ENCODE measurements around the gene PKM. TPM values are rescaled to one million over a fixed set of nuclear protein-coding genes. Genes with fewer than 3 reads are reported as not detected.
"Not testable (repeated sequence)": the region's sequence is repeated elsewhere in the genome, so short reads cannot be mapped to it uniquely, and the experiment has no call there.

PKM gene
- total RNA-seq, 2 experiments from 2014 or later = 1,272 to 1,311 TPM

- Mint-ChIP-seq H3K27ac (no peak overlapping the region), H3K36me3 (ENCODE audit: low read depth) (no peaks in the 10 kb centered on the region), H3K4me1 (ENCODE audit: low read depth) (peaks cover 24% of the 10 kb centered on the region), H3K4me3 (no peak overlapping the region), H3K9me3 (ENCODE audit: insufficient read depth) (no peaks in the 10 kb centered on the region), H3K27me3 (ENCODE audit: low read depth) (peaks cover 17% of the 10 kb centered on the region)
- DNase-seq = no peak
- CTCF ChIA-PET = no interaction called here
- no peak for ATAC-seq
- POLR2A ChIA-PET = no interaction called here
Observed at GRCh38 chr15:72173401-72173800, 57.6 kb downstream of the PKM start.

- ChIA-PET CTCF (no interaction called here), POLR2A (no interaction called here)
- Mint-ChIP-seq H3K36me3 (ENCODE audit: low read depth) (no peaks in the 10 kb centered on the region), H3K4me3 (no peak overlapping the region), H3K27ac (no peak overlapping the region), H3K9me3 (ENCODE audit: insufficient read depth) (no peaks in the 10 kb centered on the region), H3K4me1 (ENCODE audit: low read depth) (peaks cover 30% of the 10 kb centered on the region), H3K27me3 (ENCODE audit: low read depth) (peaks cover 17% of the 10 kb centered on the region)
- DNase-seq (no peak), ATAC-seq (no peak)
Observed at GRCh38 chr15:72172796-72173195, 58.2 kb downstream of the PKM start.

GRCh38 chr15:72171978-72172377 is 59.0 kb downstream of the PKM start:
- DNase-seq; ATAC-seq; H3K4me3 Mint-ChIP-seq; H3K9me3 Mint-ChIP-seq (ENCODE audit: insufficient read depth); H3K27ac Mint-ChIP-seq; CTCF ChIA-PET; H3K36me3 Mint-ChIP-seq (ENCODE audit: low read depth): not testable (repeated sequence)
- POLR2A ChIA-PET = interaction anchor here (0.5 kb wide), 1 partner anchor 21 kb away, joined by 4 read pairs; no protein-coding TSS in a partner anchor
- peaks cover 17% of the 10 kb centered on the region for H3K27me3 Mint-ChIP-seq (ENCODE audit: low read depth)
- H3K4me1 Mint-ChIP-seq (ENCODE audit: low read depth) = peaks cover 36% of the 10 kb centered on the region

GRCh38 chr15:72170691-72171090 is 60.3 kb downstream of the PKM start:
- no peak overlapping the region for H3K27ac Mint-ChIP-seq
- POLR2A ChIA-PET = no interaction called here
- CTCF ChIA-PET = interaction anchor here (1.9 kb wide), 1 partner anchor 15 kb away, joined by 4 read pairs; no protein-coding TSS in a partner anchor
- ATAC-seq = no peak
- peaks cover 36% of the 10 kb centered on the region for H3K4me1 Mint-ChIP-seq (ENCODE audit: low read depth)
- no peak for DNase-seq
- peaks cover 19% of the 10 kb centered on the region for H3K27me3 Mint-ChIP-seq (ENCODE audit: low read depth)
- no peaks in the 10 kb centered on the region for H3K9me3 Mint-ChIP-seq (ENCODE audit: insufficient read depth)
- H3K4me3 Mint-ChIP-seq = no peak overlapping the region
- H3K36me3 Mint-ChIP-seq (ENCODE audit: low read depth) = no peaks in the 10 kb centered on the region

GRCh38 chr15:72169921-72170611 is 60.9 kb downstream of the PKM start:
- no peaks in the 10 kb centered on the region for H3K9me3 Mint-ChIP-seq (ENCODE audit: insufficient read depth)
- ChIA-PET POLR2A (no interaction called here), CTCF (interaction anchor here (1.9 kb wide), 1 partner anchor 14 kb away, joined by 4 read pairs; no protein-coding TSS in a partner anchor)
- no peak overlapping the region for H3K4me3 Mint-ChIP-seq
- peaks cover 13% of the 10 kb centered on the region for H3K27me3 Mint-ChIP-seq (ENCODE audit: low read depth)
- DNase-seq (no peak), ATAC-seq (no peak)
- no peak overlapping the region for H3K27ac Mint-ChIP-seq
- no peaks in the 10 kb centered on the region for H3K36me3 Mint-ChIP-seq (ENCODE audit: low read depth)
- peaks cover 31% of the 10 kb centered on the region for H3K4me1 Mint-ChIP-seq (ENCODE audit: low read depth)

- Mint-ChIP-seq H3K4me1 (ENCODE audit: low read depth) (peaks cover 27% of the 10 kb centered on the region), H3K9me3 (ENCODE audit: insufficient read depth) (no peaks in the 10 kb centered on the region), H3K27me3 (ENCODE audit: low read depth) (peaks cover 9% of the 10 kb centered on the region), H3K4me3 (no peak overlapping the region), H3K27ac (peak overlapping the region; percentile 84), H3K36me3 (ENCODE audit: low read depth) (no peaks in the 10 kb centered on the region)
- POLR2A ChIA-PET = interaction anchor here (0.5 to 1.6 kb wide), 3 partner anchors 8 to 19 kb away, joined by 3 to 5 read pairs (median 4); no protein-coding TSS in a partner anchor
- DNase-seq = no peak
- CTCF ChIA-PET = interaction anchor here (1.5 to 2.7 kb wide), 3 partner anchors 13 to 388 kb away, joined by 4 to 16 read pairs (median 4); no protein-coding TSS in a partner anchor
- ATAC-seq = no peak
Observed at GRCh38 chr15:72169236-72169920, 61.6 kb downstream of the PKM start.

- H3K27me3 Mint-ChIP-seq (ENCODE audit: low read depth) = peaks cover 9% of the 10 kb centered on the region
- H3K36me3 Mint-ChIP-seq (ENCODE audit: low read depth) = no peaks in the 10 kb centered on the region
- ATAC-seq (peak; percentile 6), DNase-seq (no peak)
- no peaks in the 10 kb centered on the region for H3K9me3 Mint-ChIP-seq (ENCODE audit: insufficient read depth)
- ChIA-PET POLR2A (interaction anchor here (0.5 to 1.6 kb wide), 3 partner anchors 9 to 18 kb away, joined by 3 to 5 read pairs (median 4); no protein-coding TSS in a partner anchor), CTCF (interaction anchor here (0.9 to 2.7 kb wide), 3 partner anchors 12 to 424 kb away, joined by 4 to 16 read pairs (median 5); no protein-coding TSS in a partner anchor)
- H3K27ac Mint-ChIP-seq = peak overlapping the region; percentile 84
- peak overlapping the region; percentile 42 for H3K4me3 Mint-ChIP-seq
- peaks cover 27% of the 10 kb centered on the region for H3K4me1 Mint-ChIP-seq (ENCODE audit: low read depth)
Observed at GRCh38 chr15:72168808-72169190, 62.2 kb downstream of the PKM start.

- peak; percentile 67 for DNase-seq
- no peaks in the 10 kb centered on the region for H3K36me3 Mint-ChIP-seq (ENCODE audit: low read depth)
- H3K4me3 Mint-ChIP-seq = peak overlapping the region; percentile 42
- no peaks in the 10 kb centered on the region for H3K9me3 Mint-ChIP-seq (ENCODE audit: insufficient read depth)
- ChIA-PET POLR2A (interaction anchor here (1.0 to 1.6 kb wide), 2 partner anchors 9 to 16 kb away, joined by 3 to 5 read pairs; no protein-coding TSS in a partner anchor), CTCF (interaction anchor here (0.9 to 2.7 kb wide), 3 partner anchors 12 to 424 kb away, joined by 4 to 16 read pairs (median 5); no protein-coding TSS in a partner anchor)
- H3K4me1 Mint-ChIP-seq (ENCODE audit: low read depth) = peaks cover 27% of the 10 kb centered on the region
- peak; percentile 88 for ATAC-seq
- peak overlapping the region; percentile 84 for H3K27ac Mint-ChIP-seq
- peaks cover 9% of the 10 kb centered on the region for H3K27me3 Mint-ChIP-seq (ENCODE audit: low read depth)
Observed at GRCh38 chr15:72168131-72168807, 62.7 kb downstream of the PKM start.

- no peak overlapping the region for H3K4me3 Mint-ChIP-seq
- CTCF ChIA-PET = interaction anchor here (0.8 to 2.7 kb wide), 2 partner anchors 11 to 14 kb away, joined by 3 to 16 read pairs; no protein-coding TSS in a partner anchor
- H3K27ac Mint-ChIP-seq = peak overlapping the region; percentile 44
- H3K36me3 Mint-ChIP-seq (ENCODE audit: low read depth) = no peaks in the 10 kb centered on the region
- H3K27me3 Mint-ChIP-seq (ENCODE audit: low read depth) = peaks cover 5% of the 10 kb centered on the region
- POLR2A ChIA-PET = no interaction called here
- no peak for ATAC-seq
- DNase-seq = no peak
- peaks cover 27% of the 10 kb centered on the region for H3K4me1 Mint-ChIP-seq (ENCODE audit: low read depth)
- H3K9me3 Mint-ChIP-seq (ENCODE audit: insufficient read depth) = no peaks in the 10 kb centered on the region
Observed at GRCh38 chr15:72167445-72167844, 63.5 kb downstream of the PKM start.

GRCh38 chr15:72166716-72167417 is 64.1 kb downstream of the PKM start:
- DNase-seq (no peak), ATAC-seq (no peak)
- Mint-ChIP-seq H3K36me3 (ENCODE audit: low read depth) (no peaks in the 10 kb centered on the region), H3K4me3 (no peak overlapping the region), H3K4me1 (ENCODE audit: low read depth) (peaks cover 27% of the 10 kb centered on the region), H3K9me3 (ENCODE audit: insufficient read depth) (no peaks in the 10 kb centered on the region), H3K27me3 (ENCODE audit: low read depth) (peaks cover 5% of the 10 kb centered on the region), H3K27ac (peak overlapping the region; percentile 44)
- POLR2A ChIA-PET = no interaction called here
- CTCF ChIA-PET = interaction anchor here (0.8 to 2.7 kb wide), 2 partner anchors 10 to 13 kb away, joined by 3 to 16 read pairs; no protein-coding TSS in a partner anchor

- DNase-seq (no peak), ATAC-seq (no peak)
- ChIA-PET CTCF (interaction anchor here (2.7 kb wide), 1 partner anchor 7 kb away, joined by 14 read pairs; no protein-coding TSS in a partner anchor), POLR2A (no interaction called here)
- H3K27ac Mint-ChIP-seq = no peak overlapping the region
- no peak overlapping the region for H3K4me3 Mint-ChIP-seq
- peaks cover 16% of the 10 kb centered on the region for H3K4me1 Mint-ChIP-seq (ENCODE audit: low read depth)
- no peaks in the 10 kb centered on the region for H3K36me3 Mint-ChIP-seq (ENCODE audit: low read depth)
- peaks cover 6% of the 10 kb centered on the region for H3K27me3 Mint-ChIP-seq (ENCODE audit: low read depth)
- no peaks in the 10 kb centered on the region for H3K9me3 Mint-ChIP-seq (ENCODE audit: insufficient read depth)
Observed at GRCh38 chr15:72163719-72164118, 67.3 kb downstream of the PKM start.
